OCI-LY1 (cell line): ENCODE measurements around the gene MKKS.

ENCODE experiments used
- H2AFZ ChIP-seq: fragments of 200-600 bp; sonication (generic), shearing (Covaris generic); 2 replicates; pipeline ENCODE4 v1.6.0; 2014; ENCODE audit warnings: antibody characterized with exemption, mild to moderate bottlenecking, low read length
- H3F3A ChIP-seq: fragments of 200-600 bp; sonication (generic), shearing (Covaris generic); 2 replicates; pipeline ENCODE4 v1.6.0; 2014; ENCODE audit warnings: mild to moderate bottlenecking, antibody characterized with exemption, low read length, moderate library complexity; ENCODE audit not compliant: insufficient read depth
- H3K27ac ChIP-seq: fragments of 200-600 bp; sonication (generic); 2 replicates; pipeline ENCODE4 v1.5.1; 2014; ENCODE audit warnings: low read length, mixed run types, mild to moderate bottlenecking, low read depth; ENCODE audit not compliant: poor library complexity, severe bottlenecking
- H3K27me3 ChIP-seq: fragments of 200-600 bp; sonication (generic); 2 replicates; pipeline ENCODE4 v1.6.0; 2014; ENCODE audit warnings: antibody characterized with exemption, mild to moderate bottlenecking, low read length, moderate library complexity; ENCODE audit not compliant: insufficient read depth
- H3K36me3 ChIP-seq: fragments of 200-600 bp; sonication (generic); 2 replicates; pipeline ENCODE4 v1.6.1; 2014; ENCODE audit warnings: mild to moderate bottlenecking, antibody characterized with exemption, low read length, moderate library complexity, mixed read lengths; ENCODE audit not compliant: insufficient read depth
- H3K4me1 ChIP-seq: fragments of 200-600 bp; sonication (generic); 2 replicates; pipeline ENCODE4 v1.5.1; 2014; ENCODE audit warnings: mild to moderate bottlenecking, low read length, moderate library complexity; ENCODE audit not compliant: insufficient read depth, severe bottlenecking
- H3K4me2 ChIP-seq: fragments of 200-600 bp; sonication (generic), shearing (Covaris generic); 2 replicates; pipeline ENCODE4 v1.6.1; 2014; ENCODE audit warnings: low read length
- H3K4me3 ChIP-seq: fragments of 200-600 bp; sonication (generic); 2 replicates; pipeline ENCODE4 v1.5.1; 2014; ENCODE audit warnings: low read length, low read depth, mild to moderate bottlenecking, mixed read lengths; ENCODE audit not compliant: poor library complexity, severe bottlenecking
- H3K79me2 ChIP-seq: fragments of 200-600 bp; shearing (Covaris generic); 2 replicates; pipeline ENCODE4 v1.6.1; 2016; ENCODE audit warnings: mixed run types, low read length, mixed read lengths; ENCODE audit not compliant: insufficient read depth
- H3K9ac ChIP-seq: fragments of 200-600 bp; sonication (generic), shearing (Covaris generic); 2 replicates; pipeline ENCODE4 v1.6.1; 2014; ENCODE audit warnings: mild to moderate bottlenecking, low read length, mixed read lengths
- H3K9me2 ChIP-seq: fragments of 200-600 bp; sonication (generic), shearing (Covaris generic); 2 replicates; pipeline ENCODE4 v1.6.1; 2014; ENCODE audit warnings: low read depth, mild to moderate bottlenecking, low read length, mixed read lengths
- H3K9me3 ChIP-seq: fragments of 200-600 bp; shearing (Covaris generic); 2 replicates; pipeline ENCODE4 v1.6.1; 2014; ENCODE audit warnings: low read length, mixed read lengths
- H4K20me1 ChIP-seq: fragments of 200-600 bp; sonication (generic), shearing (Covaris generic); 2 replicates; pipeline ENCODE4 v1.6.0; 2016; ENCODE audit warnings: mild to moderate bottlenecking, low read length; ENCODE audit not compliant: insufficient read depth
- CTCF ChIP-seq: fragments of 200-600 bp; sonication (generic), shearing (Covaris generic); IDR thresholded peaks from 2 replicates; pipeline ENCODE4 v1.5.1; 2017; ENCODE audit warnings: mild to moderate bottlenecking, antibody characterized with exemption, low read length, moderate library complexity, mixed read lengths
- EZH2 ChIP-seq: fragments of 200-600 bp; sonication (generic), shearing (Covaris generic); IDR thresholded peaks from 2 replicates; pipeline ENCODE4 v1.8.0; 2017; ENCODE audit warnings: borderline replicate concordance, mixed run types, mild to moderate bottlenecking, antibody characterized with exemption, low read length, moderate library complexity, mixed read lengths

The MKKS gene

GRCh38 chr20:10404959-10405530 is 29.0 kb downstream of the MKKS start:
- Histone ChIP-seq H3K27ac (no peak overlapping the region), H3K79me2 (no peaks in the 10 kb centered on the region), H3K27me3 (no peaks in the 10 kb centered on the region), H4K20me1 (no peaks in the 10 kb centered on the region), H3K9ac (no peak overlapping the region), H2AFZ (no peak overlapping the region), H3K9me3 (no peaks in the 10 kb centered on the region), H3F3A (no peaks in the 10 kb centered on the region), H3K36me3 (peaks cover 23% of the 10 kb centered on the region; the same call in 1 of the 2 replicates), H3K9me2 (no peaks in the 10 kb centered on the region), H3K4me3 (no peak overlapping the region), H3K4me1 (no peaks in the 10 kb centered on the region), H3K4me2 (no peak overlapping the region)
- no peak for TF ChIP-seq CTCF
- no peak for TF ChIP-seq EZH2

DNA sequence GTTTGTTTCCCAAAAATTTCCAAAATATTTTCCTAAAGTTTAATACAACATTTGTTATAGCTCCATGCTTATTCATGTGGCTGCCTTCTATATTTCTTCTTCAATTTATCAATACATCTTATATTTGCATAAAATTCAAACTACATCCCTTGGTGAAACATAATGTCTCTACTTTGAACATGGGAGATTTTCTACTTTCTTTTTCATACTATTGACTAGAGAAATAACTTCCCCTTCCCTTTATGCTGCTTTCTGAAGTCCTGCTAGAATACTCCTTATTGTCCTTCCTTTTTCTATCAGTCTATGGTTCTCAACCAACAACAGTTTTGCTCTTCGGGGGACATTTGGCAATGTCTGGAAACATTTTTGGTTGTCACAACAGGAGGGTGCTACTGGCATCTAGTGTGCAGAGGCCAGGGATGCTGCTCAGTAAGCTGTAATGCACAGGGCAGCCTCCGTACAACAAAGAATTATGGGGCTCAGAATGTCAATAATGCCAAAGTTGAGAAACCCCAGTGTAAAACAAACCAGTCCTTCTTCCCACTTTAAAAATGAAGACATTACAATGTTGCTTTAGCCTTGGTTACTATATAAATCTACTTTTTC is 29.9 kb downstream of the MKKS start:
- Histone ChIP-seq H3F3A (no peaks in the 10 kb centered on the region), H3K36me3 (peaks cover 23% of the 10 kb centered on the region; the same call in 1 of the 2 replicates), H2AFZ (no peak overlapping the region), H3K9me2 (no peaks in the 10 kb centered on the region), H3K79me2 (no peaks in the 10 kb centered on the region), H3K4me1 (no peaks in the 10 kb centered on the region), H3K9me3 (no peaks in the 10 kb centered on the region), H3K9ac (no peak overlapping the region), H3K27me3 (no peaks in the 10 kb centered on the region), H3K27ac (no peak overlapping the region), H3K4me2 (no peak overlapping the region), H3K4me3 (no peak overlapping the region), H4K20me1 (no peaks in the 10 kb centered on the region)
- TF ChIP-seq CTCF (no peak), EZH2 (no peak)

- Histone ChIP-seq H3K9me2 (no peaks in the 10 kb centered on the region), H3K36me3 (peaks cover 23% of the 10 kb centered on the region; the same call in 1 of the 2 replicates), H3K4me1 (no peaks in the 10 kb centered on the region), H3K4me2 (no peak overlapping the region), H2AFZ (no peak overlapping the region), H3K4me3 (no peak overlapping the region), H3K9me3 (no peaks in the 10 kb centered on the region), H3K27ac (no peak overlapping the region), H3K9ac (no peak overlapping the region), H4K20me1 (no peaks in the 10 kb centered on the region), H3K27me3 (no peaks in the 10 kb centered on the region), H3K79me2 (no peaks in the 10 kb centered on the region), H3F3A (no peaks in the 10 kb centered on the region)
- no peak for TF ChIP-seq EZH2
- no peak for TF ChIP-seq CTCF
Measured at GRCh38 chr20:10402938-10403608, 30.9 kb downstream of the MKKS start.
